Naive B cell (primary cell): ENCODE measurements around the gene FASTKD3. TPM values are rescaled to one million over a fixed set of nuclear protein-coding genes. Genes with fewer than 3 reads are reported as not detected.

Experiments
- ATAC-seq, 2 donors: fragments of 150-1000 bp; cut with Tn5 transposase; 2 replicates each; pipeline ENCODE4 v1.10.0; 2021; ENCODE audit warnings: low read depth in 2 of 2, mild to moderate bottlenecking in 2 of 2, moderate library complexity in 2 of 2
- DNase-seq: peaks from one replicate; pipeline ENCODE4 v3.0.0; 2022
- H3K27ac Mint-ChIP-seq, 6 donors: one replicate each; pipeline ENCODE4 v1.8.0; 2020 to 2022; ENCODE audit warnings: mild to moderate bottlenecking in 6 of 6, mixed read lengths in 6 of 6, moderate library complexity in 5 of 6, inconsistent platforms in 2 of 6
- H3K27me3 Mint-ChIP-seq, 3 donors: one replicate each; pipeline ENCODE4 v1.8.0; 2021 to 2022; ENCODE audit warnings: mixed read lengths in 3 of 3, mild to moderate bottlenecking in 1 of 3
- H3K36me3 Mint-ChIP-seq, 2 donors: one replicate each; pipeline ENCODE4 v1.8.0; 2020 to 2022; ENCODE audit warnings: mixed read lengths in 2 of 2, inconsistent platforms in 1 of 2, mild to moderate bottlenecking in 1 of 2
- H3K4me1 Mint-ChIP-seq, 3 donors: one replicate each; pipeline ENCODE4 v1.8.0; 2020 to 2022; ENCODE audit warnings: mixed read lengths in 3 of 3, inconsistent platforms in 1 of 3, mild to moderate bottlenecking in 1 of 3, moderate library complexity in 1 of 3
- H3K4me3 Mint-ChIP-seq, 8 donors: one replicate each; pipeline ENCODE4 v1.8.0; 2020 to 2022; ENCODE audit warnings: mild to moderate bottlenecking in 8 of 8, mixed read lengths in 8 of 8, moderate library complexity in 8 of 8, inconsistent platforms in 2 of 8
- H3K9me3 Mint-ChIP-seq, 7 donors: one replicate each; pipeline ENCODE4 v1.8.0; 2020 to 2022; ENCODE audit warnings: mixed read lengths in 7 of 7, mild to moderate bottlenecking in 5 of 7, inconsistent platforms in 2 of 7, moderate library complexity in 1 of 7
- polyA plus RNA-seq, 6 donors: library from polyadenylated mRNA; unstranded; fragments of 300-500 nt; fragmentation: Illumina TruSeq; gene quantifications; one replicate each; pipeline ENCODE4 v1.2.3, GENCODE V29; 2021; ENCODE audit warnings: low read depth in 6 of 6

FASTKD3 gene
- polyA plus RNA-seq, 6 donors from 2014 or later: 9.2 to 22.1 (median 12.4) TPM

- DNase-seq: no peak
- peaks cover 8 to 15% of the 10 kb centered on the region in 2 donors for H3K36me3 Mint-ChIP-seq
Measured at GRCh38 chr5:7873216-7873615, 4.4 kb upstream of the FASTKD3 start.

GRCh38 chr5:7872517-7873130 is 3.8 kb upstream of the FASTKD3 start:
- Mint-ChIP-seq H3K4me1 (peaks cover 28 to 42% (median 35%) of the 10 kb centered on the region in 3 donors), H3K9me3 (no peaks in the 10 kb centered on the region), H3K27ac (peak overlapping the region in 3 of 6 donors; percentile 2 to 64 (median 12)), H3K4me3 (peak overlapping the region in 2 of 8 donors; percentile 8 to 48), H3K27me3 (no peaks in the 10 kb centered on the region), H3K36me3 (peaks cover 8 to 15% of the 10 kb centered on the region in 2 donors)
- DNase-seq: no peak
- ATAC-seq: no peak

More at GRCh38 chr5:7873216-7873615, 4.4 kb upstream of the FASTKD3 start:
- peak overlapping the region in 1 of 6 donors; percentile 51 for H3K27ac Mint-ChIP-seq
- H3K4me3 Mint-ChIP-seq: peak overlapping the region in 2 of 8 donors; percentile 8 to 48
- peaks cover 27 to 36% (median 29%) of the 10 kb centered on the region in 3 donors for H3K4me1 Mint-ChIP-seq
- H3K9me3 Mint-ChIP-seq: no peaks in the 10 kb centered on the region
- no peak for ATAC-seq
- H3K27me3 Mint-ChIP-seq: no peaks in the 10 kb centered on the region

- ATAC-seq: no peak
- Mint-ChIP-seq H3K4me1 (peaks cover 28 to 50% (median 41%) of the 10 kb centered on the region in 3 donors), H3K27me3 (no peaks in the 10 kb centered on the region), H3K27ac (peak overlapping the region in 2 of 6 donors; percentile 63 to 76), H3K36me3 (peaks cover 8 to 15% of the 10 kb centered on the region in 2 donors), H3K4me3 (peak overlapping the region in 4 of 8 donors; percentile 26 to 97 (median 33)), H3K9me3 (no peaks in the 10 kb centered on the region)
- no peak for DNase-seq
Measured at GRCh38 chr5:7871653-7872052, 2.8 kb upstream of the FASTKD3 start.

GRCh38 chr5:7869474-7870136 is 774 bp upstream of the FASTKD3 start:
- no peaks in the 10 kb centered on the region for H3K9me3 Mint-ChIP-seq
- DNase-seq: no peak

GRCh38 chr5:7868427-7868772 is 431 bp downstream of the FASTKD3 start:
- H3K9me3 Mint-ChIP-seq: no peaks in the 10 kb centered on the region
- H3K4me1 Mint-ChIP-seq: peaks cover 25 to 50% (median 50%) of the 10 kb centered on the region in 3 donors
- H3K27me3 Mint-ChIP-seq: no peaks in the 10 kb centered on the region
- H3K4me3 Mint-ChIP-seq: peak overlapping the region; percentile 94 to 97 (median 95)
- peak overlapping the region; percentile 76 to 96 (median 86) for H3K27ac Mint-ChIP-seq
- DNase-seq (no peak), ATAC-seq (no peak)
- H3K36me3 Mint-ChIP-seq: peaks cover under 1 to 4% of the 10 kb centered on the region in 2 donors

More at GRCh38 chr5:7869474-7870136, 774 bp upstream of the FASTKD3 start:
- Mint-ChIP-seq H3K27ac (peak overlapping the region; percentile 73 to 91 (median 78)), H3K4me1 (peaks cover 25 to 56% (median 53%) of the 10 kb centered on the region in 3 donors), H3K36me3 (peaks cover 0 to 4% of the 10 kb centered on the region in 2 donors), H3K4me3 (peak overlapping the region; percentile 90 to 97 (median 95)), H3K27me3 (no peaks in the 10 kb centered on the region)
- peak; percentile 25 to 26 for ATAC-seq

- Mint-ChIP-seq H3K4me3 (peak overlapping the region in 5 of 8 donors; percentile 21 to 97 (median 95)), H3K27me3 (no peaks in the 10 kb centered on the region), H3K9me3 (no peaks in the 10 kb centered on the region), H3K4me1 (peaks cover 17 to 42% (median 42%) of the 10 kb centered on the region in 3 donors), H3K27ac (peak overlapping the region in 1 of 6 donors; percentile 30), H3K36me3 (peaks cover 8 to 10% of the 10 kb centered on the region in 2 donors)
- ATAC-seq (no peak), DNase-seq (no peak)
Measured at GRCh38 chr5:7867260-7867659, 1.6 kb downstream of the FASTKD3 start.

GRCh38 chr5:7866196-7866595 is 2.6 kb downstream of the FASTKD3 start:
- peaks cover 17 to 42% (median 36%) of the 10 kb centered on the region in 3 donors for H3K4me1 Mint-ChIP-seq
- DNase-seq: no peak
- peak overlapping the region in 1 of 8 donors; percentile 37 for H3K4me3 Mint-ChIP-seq
- ATAC-seq: no peak
- no peaks in the 10 kb centered on the region for H3K27me3 Mint-ChIP-seq
- H3K36me3 Mint-ChIP-seq: peaks cover 8 to 10% of the 10 kb centered on the region in 2 donors
- no peaks in the 10 kb centered on the region for H3K9me3 Mint-ChIP-seq
- H3K27ac Mint-ChIP-seq: peak overlapping the region in 1 of 6 donors; percentile 73

- Mint-ChIP-seq H3K9me3 (peaks cover 0 to 4% (median 3%) of the 10 kb centered on the region in 7 donors), H3K36me3 (peaks cover 20 to 27% of the 10 kb centered on the region in 2 donors), H3K4me3 (no peak overlapping the region), H3K4me1 (no peaks in the 10 kb centered on the region), H3K27ac (peak overlapping the region in 1 of 6 donors; percentile 14), H3K27me3 (peaks cover 0 to 3% (median 3%) of the 10 kb centered on the region in 3 donors)
- ATAC-seq (no peak), DNase-seq (no peak)
Measured at GRCh38 chr5:7857926-7858632, 10.8 kb downstream of the FASTKD3 start.

- H3K4me3 Mint-ChIP-seq: peak overlapping the region in 1 of 8 donors; percentile 13
- peaks cover 3 to 8% (median 7%) of the 10 kb centered on the region in 3 donors for H3K27me3 Mint-ChIP-seq
- DNase-seq (no peak), ATAC-seq (no peak)
- H3K36me3 Mint-ChIP-seq: peaks cover 15 to 21% of the 10 kb centered on the region in 2 donors
- peaks cover 0 to 3% (median 3%) of the 10 kb centered on the region in 3 donors for H3K4me1 Mint-ChIP-seq
- no peak overlapping the region for H3K27ac Mint-ChIP-seq
- peaks cover 0 to 5% (median 3%) of the 10 kb centered on the region in 7 donors for H3K9me3 Mint-ChIP-seq
Measured at GRCh38 chr5:7857361-7857760, 11.5 kb downstream of the FASTKD3 start.

- peaks cover 15 to 21% of the 10 kb centered on the region in 2 donors for H3K36me3 Mint-ChIP-seq
- DNase-seq (no peak), ATAC-seq (no peak)
- H3K4me3 Mint-ChIP-seq: no peak overlapping the region
- H3K27ac Mint-ChIP-seq: no peak overlapping the region
- peaks cover 0 to 8% (median 7%) of the 10 kb centered on the region in 3 donors for H3K4me1 Mint-ChIP-seq
- H3K27me3 Mint-ChIP-seq: peaks cover 8 to 13% (median 12%) of the 10 kb centered on the region in 3 donors
- H3K9me3 Mint-ChIP-seq: peaks cover 0 to 5% (median 3%) of the 10 kb centered on the region in 7 donors
Measured at GRCh38 chr5:7856855-7857254, 12.0 kb downstream of the FASTKD3 start.

- ATAC-seq: no peak
- Mint-ChIP-seq H3K36me3 (peaks cover 15 to 21% of the 10 kb centered on the region in 2 donors), H3K27me3 (peaks cover 17 to 21% (median 19%) of the 10 kb centered on the region in 3 donors), H3K4me3 (no peak overlapping the region), H3K4me1 (peaks cover 4 to 18% (median 13%) of the 10 kb centered on the region in 3 donors), H3K27ac (no peak overlapping the region), H3K9me3 (peaks cover 0 to 5% (median 3%) of the 10 kb centered on the region in 7 donors)
- DNase-seq: no peak
Measured at GRCh38 chr5:7855611-7856010, 13.2 kb downstream of the FASTKD3 start.

- Mint-ChIP-seq H3K36me3 (peaks cover 0 to 6% of the 10 kb centered on the region in 2 donors), H3K4me3 (peak overlapping the region in 1 of 8 donors; percentile 72), H3K27me3 (peaks cover 24 to 38% (median 33%) of the 10 kb centered on the region in 3 donors), H3K4me1 (peaks cover 9 to 23% (median 18%) of the 10 kb centered on the region in 3 donors), H3K9me3 (peaks cover 0 to 5% (median 3%) of the 10 kb centered on the region in 7 donors), H3K27ac (no peak overlapping the region)
- DNase-seq (no peak), ATAC-seq (no peak)
Measured at GRCh38 chr5:7852988-7853387, 15.8 kb downstream of the FASTKD3 start.

GRCh38 chr5:7852542-7852941 is 16.3 kb downstream of the FASTKD3 start:
- ATAC-seq (no peak), DNase-seq (no peak)
- Mint-ChIP-seq H3K27me3 (peaks cover 24 to 38% (median 33%) of the 10 kb centered on the region in 3 donors), H3K4me1 (peaks cover 9 to 23% (median 18%) of the 10 kb centered on the region in 3 donors), H3K4me3 (peak overlapping the region in 5 of 8 donors; percentile 68 to 94 (median 79)), H3K9me3 (peaks cover 0 to 5% (median 3%) of the 10 kb centered on the region in 7 donors), H3K27ac (no peak overlapping the region), H3K36me3 (peaks cover 0 to 2% of the 10 kb centered on the region in 2 donors)
